H9 (cell line): ENCODE data around the gene GATA1. TPM values are rescaled to one million over a fixed set of nuclear protein-coding genes. Genes with fewer than 3 reads are reported as not detected.

ENCODE experiments used
- DNase-seq: peaks from one replicate; pipeline ENCODE4 v3.0.0-alpha.2; 2017
- H2AFZ ChIP-seq: one replicate; pipeline ENCODE4 v1.6.1; 2013; ENCODE audit warnings: mild to moderate bottlenecking, low read length, control low read depth, moderate library complexity
- H2AK5ac ChIP-seq: 2 replicates; pipeline ENCODE4 v1.6.1; 2013; ENCODE audit warnings: low read length, control low read depth, mixed read lengths; ENCODE audit not compliant: insufficient read length
- H2BK120ac ChIP-seq: one replicate; pipeline ENCODE4 v1.6.1; 2013; ENCODE audit warnings: low read depth, mild to moderate bottlenecking, low read length, control low read depth, inconsistent platforms; ENCODE audit not compliant: poor library complexity, severe bottlenecking
- H2BK12ac ChIP-seq: 2 replicates; pipeline ENCODE4 v1.6.1; 2013; ENCODE audit warnings: low read length, control low read depth, mixed read lengths, low read depth; ENCODE audit not compliant: insufficient read length
- H2BK15ac ChIP-seq: 2 replicates; pipeline ENCODE4 v1.6.1; 2013; ENCODE audit warnings: low read depth, low read length, control low read depth
- H2BK20ac ChIP-seq: one replicate; pipeline ENCODE4 v1.6.1; 2013; ENCODE audit warnings: low read depth, mild to moderate bottlenecking, low read length, control low read depth, inconsistent platforms; ENCODE audit not compliant: poor library complexity, severe bottlenecking
- H2BK5ac ChIP-seq: 2 replicates; pipeline ENCODE4 v1.6.1; 2013; ENCODE audit warnings: low read length, control low read depth, mixed read lengths; ENCODE audit not compliant: insufficient read length
- H3K14ac ChIP-seq: 2 replicates; pipeline ENCODE4 v1.6.1; 2013; ENCODE audit warnings: low read length, control low read depth; ENCODE audit not compliant: insufficient read depth
- H3K18ac ChIP-seq: 2 replicates; pipeline ENCODE4 v1.6.1; 2013; ENCODE audit warnings: low read depth, mild to moderate bottlenecking, mixed read lengths, low read length, control low read depth; ENCODE audit not compliant: insufficient read length
- H3K23ac ChIP-seq: 2 replicates; pipeline ENCODE4 v1.6.1; 2013; ENCODE audit warnings: low read length, control low read depth, mixed read lengths, low read depth; ENCODE audit not compliant: insufficient read length
- H3K23me2 ChIP-seq: 2 replicates; pipeline ENCODE4 v1.6.1; 2013; ENCODE audit warnings: low read depth, mild to moderate bottlenecking, mixed read lengths, low read length, control low read depth; ENCODE audit not compliant: insufficient read length, poor library complexity, severe bottlenecking
- H3K27ac ChIP-seq: 2 replicates; pipeline ENCODE4 v1.5.1; 2013; ENCODE audit warnings: low read length, control low read depth, mixed read lengths, low read depth; ENCODE audit not compliant: insufficient read length
- H3K27me3 ChIP-seq: 2 replicates; pipeline ENCODE4 v1.6.1; 2013; ENCODE audit warnings: low read length, control low read depth, inconsistent platforms; ENCODE audit not compliant: insufficient read depth
- H3K4ac ChIP-seq: 2 replicates; pipeline ENCODE4 v1.6.1; 2013; ENCODE audit warnings: low read depth, mild to moderate bottlenecking, control low read depth, inconsistent platforms, low read length, moderate library complexity
- H3K4me1 ChIP-seq: 2 replicates; pipeline ENCODE4 v1.6.1; 2013; ENCODE audit warnings: low read length, control low read depth, inconsistent platforms; ENCODE audit not compliant: insufficient read depth
- H3K4me2 ChIP-seq: 2 replicates; pipeline ENCODE4 v1.6.1; 2013; ENCODE audit warnings: low read length, control low read depth, mixed read lengths; ENCODE audit not compliant: insufficient read length, insufficient read depth
- H3K56ac ChIP-seq: 2 replicates; pipeline ENCODE4 v1.6.1; 2013; ENCODE audit warnings: low read depth, mild to moderate bottlenecking, mixed read lengths, low read length, control low read depth; ENCODE audit not compliant: insufficient read length
- H3K79me1 ChIP-seq: 2 replicates; pipeline ENCODE4 v1.6.1; 2013; ENCODE audit warnings: low read depth, mild to moderate bottlenecking, moderate library complexity, low read length, control low read depth, inconsistent platforms; ENCODE audit not compliant: insufficient read depth, poor library complexity, severe bottlenecking
- H3K79me2 ChIP-seq: 2 replicates; pipeline ENCODE4 v1.6.1; 2013; ENCODE audit warnings: low read length, control low read depth, inconsistent platforms; ENCODE audit not compliant: insufficient read depth
- H3K9ac ChIP-seq: 2 replicates; pipeline ENCODE4 v1.6.1; 2013; ENCODE audit warnings: low read length, control low read depth, mixed read lengths; ENCODE audit not compliant: insufficient read length; ENCODE audit errors: extremely low read depth
- H3K9me3 ChIP-seq: one replicate; pipeline ENCODE4 v1.6.1; 2013; ENCODE audit warnings: low read depth, low read length, inconsistent platforms; ENCODE audit not compliant: control insufficient read depth
- H3T11ph ChIP-seq: one replicate; pipeline ENCODE4 v1.6.1; 2013; ENCODE audit warnings: mild to moderate bottlenecking, low read length, control low read depth, inconsistent platforms
- H4K20me1 ChIP-seq: one replicate; pipeline ENCODE4 v1.6.1; 2013; ENCODE audit not compliant: control insufficient read depth, insufficient read length, insufficient read depth
- H4K5ac ChIP-seq: 2 replicates; pipeline ENCODE4 v1.6.1; 2013; ENCODE audit warnings: low read depth, mild to moderate bottlenecking, mixed read lengths, low read length, control low read depth; ENCODE audit not compliant: insufficient read length
- H4K8ac ChIP-seq: replicated peaks from 2 replicates; pipeline ENCODE4 v1.6.1; 2013; ENCODE audit warnings: low read length, control low read depth, mixed read lengths, low read depth; ENCODE audit not compliant: insufficient read length
- H4K91ac ChIP-seq: 2 replicates; pipeline ENCODE4 v1.6.1; 2013; ENCODE audit warnings: low read depth, mild to moderate bottlenecking, moderate library complexity, mixed read lengths, low read length, control low read depth; ENCODE audit not compliant: insufficient read length
- H3K27ac Mint-ChIP-seq, 3 experiments: 2 replicates in 2 of 3; 3 replicates in 1 of 3; pipeline ENCODE4 v1.8.0; 2020 to 2021; ENCODE audit warnings: mixed read lengths in 3 of 3, mild to moderate bottlenecking in 1 of 3, moderate library complexity in 1 of 3
- H3K27me3 Mint-ChIP-seq: 2 replicates; pipeline ENCODE4 v1.8.0; 2021; ENCODE audit warnings: low read depth, mild to moderate bottlenecking, moderate library complexity, mixed read lengths
- H3K36me3 Mint-ChIP-seq, 3 experiments: 2 replicates in 2 of 3; 3 replicates in 1 of 3; pipeline ENCODE4 v1.8.0; 2020 to 2021; ENCODE audit warnings: low read depth in 3 of 3, mixed read lengths in 3 of 3; ENCODE audit not compliant: insufficient read depth in 1 of 3
- H3K4me1 Mint-ChIP-seq, 2 experiments: 2 replicates each; pipeline ENCODE4 v1.8.0; 2020; ENCODE audit warnings: mixed read lengths in 2 of 2
- H3K4me3 Mint-ChIP-seq, 2 experiments: 2 replicates in 1 of 2; 3 replicates in 1 of 2; pipeline ENCODE4 v1.8.0; 2020 to 2021; ENCODE audit warnings: mild to moderate bottlenecking in 2 of 2, mixed read lengths in 2 of 2, moderate library complexity in 1 of 2
- H3K9me3 Mint-ChIP-seq, 2 experiments: 2 replicates in 1 of 2; 3 replicates in 1 of 2; pipeline ENCODE4 v1.8.0; 2020; ENCODE audit warnings: mild to moderate bottlenecking in 2 of 2, mixed read lengths in 2 of 2, moderate library complexity in 1 of 2
- CTCF ChIP-seq: fragments of 200-600 bp; sonication (generic); conservative IDR thresholded peaks from 3 replicates; pipeline ENCODE4 v1.8.0; 2021; ENCODE audit warnings: antibody characterized with exemption, mild to moderate bottlenecking
- WGBS: extraction: QIAGEN DNeasy Blood & Tissue Kit; methylation state at CpG from one replicate; pipeline ENCODE4 v1.1.7; 2013; ENCODE audit warnings: missing lambda C conversion rate, low lambda C conversion rate, mixed read lengths; ENCODE audit not compliant: insufficient read length; ENCODE audit errors: extremely low coverage; 5-methylcytosine and 5-hydroxymethylcytosine counted together
- total RNA-seq: library from RNA; stranded (reverse); gene quantifications from 2 replicates; pipeline ENCODE4 v1.2.1, GENCODE V29; 2021

Gene GATA1
- total RNA-seq, 1 experiment from 2014 or later = not detected

GRCh38 chrX:48831909-48832291 lies 45.5 kb downstream of the GATA1 start:
- TF ChIP-seq CTCF = no peak
- Mint-ChIP-seq H3K4me3 (peak overlapping the region; percentile 34 to 69; a peak in 3 of 5 replicates), H3K27ac (no peak overlapping the region), H3K9me3 (peaks cover 73 to 78% of the 10 kb centered on the region in 2 experiments), H3K27me3 (peaks cover 66% of the 10 kb centered on the region), H3K36me3 (peaks cover 6 to 19% (median 6%) of the 10 kb centered on the region in 3 experiments), H3K4me1 (peaks cover 8 to 18% of the 10 kb centered on the region in 2 experiments)
- Histone ChIP-seq H2AK5ac (no peak overlapping the region), H3K23ac (no peak overlapping the region), H4K20me1 (no peaks in the 10 kb centered on the region), H3K14ac (no peak overlapping the region; the same call in 1 of the 2 replicates), H4K91ac (no peak overlapping the region), H3K18ac (no peak overlapping the region), H3K4me2 (peak overlapping the region; percentile 45), H3K23me2 (peaks cover 4% of the 10 kb centered on the region), H2BK15ac (no peak overlapping the region), H3K27me3 (peaks cover 12% of the 10 kb centered on the region), H2AFZ (no peak overlapping the region), H3K79me2 (no peaks in the 10 kb centered on the region), H3K4ac (no peak overlapping the region), H2BK20ac (no peak overlapping the region), H3K56ac (no peak overlapping the region), H3K27ac (no peak overlapping the region), H2BK5ac (no peak overlapping the region), H4K5ac (no peak overlapping the region), H2BK12ac (no peak overlapping the region), H3K79me1 (no peaks in the 10 kb centered on the region), H3K4me1 (no peaks in the 10 kb centered on the region), H4K8ac (no peak overlapping the region), H3K9me3 (peaks cover 22% of the 10 kb centered on the region), H3K9ac (no peak overlapping the region), H3T11ph (no peak overlapping the region), H2BK120ac (no peak overlapping the region)
- no CpG with 5 or more reads among the region's 57 CpGs for WGBS
- DNase-seq = peak; percentile 33
